Prostate gland (tissue), 2 donors: ENCODE measurements around the gene EIF5AL1. TPM values are rescaled to one million over a fixed set of nuclear protein-coding genes. Genes with fewer than 3 reads are reported as not detected.

Source experiments
- DNase-seq: peaks from one replicate; pipeline ENCODE4 v3.0.0-alpha.2; 2019; ENCODE audit warnings: low spot score
- H3K27ac ChIP-seq, 2 donors: fragments of 200-600 bp; sonication (generic); 2 replicates each; pipeline ENCODE4 v1.5.1; 2017 to 2019
- H3K27me3 ChIP-seq: fragments of 200-600 bp; sonication (generic); replicated peaks from 2 replicates; pipeline ENCODE4 v1.5.1; 2019; ENCODE audit not compliant: insufficient read depth
- H3K36me3 ChIP-seq, 2 donors: fragments of 200-600 bp; sonication (generic); 1 replicate in 1 of 2; 2 replicates in 1 of 2; pipeline versions ENCODE4 v1.5.1 to v1.8.1; 2017 to 2019
- H3K4me1 ChIP-seq: fragments of 200-600 bp; sonication (generic); replicated peaks from 2 replicates; pipeline ENCODE4 v1.5.1; 2019
- H3K4me3 ChIP-seq, 2 donors: fragments of 200-600 bp; sonication (generic); 2 replicates each; pipeline ENCODE4 v1.5.1; 2017 to 2019
- H3K9me3 ChIP-seq: fragments of 200-600 bp; sonication (generic); 2 replicates; pipeline ENCODE4 v1.5.1; 2017
- CTCF ChIP-seq, 4 experiments: fragments of 200-600 bp in 2 of 4; fragments of 450-650 bp in 2 of 4; sonication (generic) in 2 of 4; IDR thresholded peaks; 1 replicate in 3 of 4; 2 replicates in 1 of 4; pipeline ENCODE4 v1.5.1; 2016 to 2019; ENCODE audit warnings: antibody characterized with exemption in 4 of 4, mild to moderate bottlenecking in 2 of 4, moderate library complexity in 2 of 4
- POLR2A ChIP-seq: fragments of 450-650 bp; IDR thresholded peaks from one replicate; pipeline ENCODE4 v1.6.1; 2016; ENCODE audit warnings: antibody characterized with exemption, mild to moderate bottlenecking
- POLR2AphosphoS5 ChIP-seq: sonication (generic); formaldehyde crosslinking; IDR thresholded peaks from one replicate; pipeline ENCODE4 v1.6.1; 2017; ENCODE audit warnings: antibody characterized with exemption
- WGBS: methylation state at CpG from one replicate; pipeline ENCODE4 v1.1.5; 2018; 5-methylcytosine and 5-hydroxymethylcytosine counted together
- intact Hi-C: fragments of 100-400 bp; cut with DNase I; formaldehyde crosslinking; loops from one replicate; pipeline ENCODE4 v1.14.2; 2022
- total RNA-seq, 2 donors: library from RNA; depleted of rRNA; stranded (reverse); fragments of >200 nt; gene quantifications; one replicate each; pipeline ENCODE4 v1.1.0, GENCODE V29; 2016

The EIF5AL1 gene
- total RNA-seq, 2 donors from 2014 or later: 0.32 to 1.5 TPM

GRCh38 chr10:79484476-79484875, 27.9 kb upstream of the EIF5AL1 start:
- Histone ChIP-seq H3K4me3 (no peak overlapping the region), H3K4me1 (no peaks in the 10 kb centered on the region), H3K9me3 (no peaks in the 10 kb centered on the region), H3K27me3 (no peaks in the 10 kb centered on the region), H3K27ac (no peak overlapping the region), H3K36me3 (no peaks in the 10 kb centered on the region)
- WGBS: 88% methylated on average over 6 of the region's 6 CpGs
- no peak for DNase-seq
- TF ChIP-seq POLR2AphosphoS5: no peak
- no peak for TF ChIP-seq CTCF (IDR thresholded peaks at IDR 0.05)
- no peak for TF ChIP-seq POLR2A
- intact Hi-C loops: no loop called here

- Histone ChIP-seq H3K36me3 (no peaks in the 10 kb centered on the region), H3K27ac (peak overlapping the region in 1 of 2 donors; percentile 42), H3K4me3 (no peak overlapping the region), H3K9me3 (no peaks in the 10 kb centered on the region), H3K4me1 (no peaks in the 10 kb centered on the region), H3K27me3 (no peaks in the 10 kb centered on the region)
- WGBS: 59% methylated on average over 10 of the region's 10 CpGs
- TF ChIP-seq POLR2AphosphoS5 (no peak), CTCF (IDR thresholded peaks at IDR 0.05) (peak in 3 of 4 experiments; percentile 59 to 70 (median 70))
- peak; percentile 41 for DNase-seq
- intact Hi-C loops: loop anchor here (5.0 kb wide), 2 partner anchors 45 to 115 kb away; no protein-coding TSS in a partner anchor
These were observed 24.8 kb upstream of the EIF5AL1 start for GRCh38 chr10:79487296-79488194.

- no peaks in the 10 kb centered on the region for H3K27me3 ChIP-seq
- H3K4me1 ChIP-seq: no peaks in the 10 kb centered on the region
- H3K9me3 ChIP-seq: no peaks in the 10 kb centered on the region
- WGBS: 66% methylated on average over 5 of the region's 5 CpGs
- DNase-seq: no peak
- no peak overlapping the region for H3K4me3 ChIP-seq
- peak overlapping the region in 1 of 2 donors; percentile 42 for H3K27ac ChIP-seq
- intact Hi-C loops: loop anchor here (5.0 kb wide), 2 partner anchors 46 to 116 kb away; no protein-coding TSS in a partner anchor
- TF ChIP-seq CTCF (IDR thresholded peaks at IDR 0.05): no peak
- TF ChIP-seq POLR2AphosphoS5: no peak
- TF ChIP-seq POLR2A: no peak
- no peaks in the 10 kb centered on the region for H3K36me3 ChIP-seq
These were observed 24.0 kb upstream of the EIF5AL1 start for GRCh38 chr10:79488336-79488735.

GRCh38 chr10:79488870-79489269, 23.5 kb upstream of the EIF5AL1 start:
- WGBS: 88% methylated on average over 3 of the region's 3 CpGs
- Histone ChIP-seq H3K27ac (no peak overlapping the region), H3K36me3 (no peaks in the 10 kb centered on the region), H3K4me3 (no peak overlapping the region), H3K27me3 (no peaks in the 10 kb centered on the region), H3K4me1 (no peaks in the 10 kb centered on the region), H3K9me3 (no peaks in the 10 kb centered on the region)
- intact Hi-C loops: loop anchor here (5.0 kb wide), 2 partner anchors 47 to 117 kb away; no protein-coding TSS in a partner anchor
- no peak for DNase-seq
- TF ChIP-seq POLR2A (no peak), CTCF (IDR thresholded peaks at IDR 0.05) (no peak), POLR2AphosphoS5 (no peak)
